ENCODE data around the gene SBNO2. TPM values are rescaled to one million over a fixed set of nuclear protein-coding genes. Genes with fewer than 3 reads are reported as not detected.

Gene SBNO2
- total RNA-seq, 2 donors from 2014 or later = 55.4 to 182 TPM

DNA sequence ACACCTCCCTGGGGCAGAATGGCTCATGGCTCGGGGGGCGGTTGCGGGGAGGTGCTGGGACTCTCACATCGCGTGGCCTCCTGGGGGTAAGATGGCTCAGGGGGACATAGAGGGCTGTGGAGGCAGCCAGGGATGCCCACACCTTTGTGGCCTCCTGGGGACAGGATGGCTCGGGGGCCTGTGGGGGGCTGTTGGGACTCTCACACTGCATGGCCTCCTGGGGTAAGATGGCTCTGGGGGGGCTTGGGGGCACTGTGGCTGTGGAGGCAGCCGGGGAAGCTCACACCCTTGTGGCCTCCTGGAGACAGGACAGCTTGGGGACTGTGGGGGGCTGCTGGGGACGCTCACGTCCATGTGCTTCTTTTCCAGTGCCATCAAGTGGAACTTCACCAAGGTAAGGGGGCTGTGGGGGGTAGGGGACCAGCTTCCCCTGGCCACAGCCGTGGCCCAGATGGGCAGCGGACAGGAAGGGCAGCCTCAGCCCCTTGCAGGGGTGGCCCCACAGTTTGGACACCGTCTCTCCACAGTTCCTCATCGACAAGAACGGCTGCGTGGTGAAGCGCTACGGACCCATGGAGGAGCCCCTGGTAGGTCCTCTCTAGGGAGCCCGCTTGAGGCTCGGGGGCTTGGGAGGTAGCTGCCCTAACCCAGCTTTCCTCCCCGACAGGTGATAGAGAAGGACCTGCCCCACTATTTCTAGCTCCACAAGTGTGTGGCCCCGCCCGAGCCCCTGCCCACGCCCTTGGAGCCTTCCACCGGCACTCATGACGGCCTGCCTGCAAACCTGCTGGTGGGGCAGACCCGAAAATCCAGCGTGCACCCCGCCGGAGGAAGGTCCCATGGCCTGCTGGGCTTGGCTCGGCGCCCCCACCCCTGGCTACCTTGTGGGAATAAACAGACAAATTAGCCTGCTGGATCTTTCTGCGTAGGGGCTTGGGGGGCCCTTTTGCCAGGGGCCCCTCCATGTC lies 67.9 kb downstream of the SBNO2 start:
- DNase-seq (ENCODE audit: low spot score) = no peak
- H3K36me3 ChIP-seq = peaks cover 38% of the 10 kb centered on the region

GRCh38 chr19:1105008-1105872 lies 68.8 kb downstream of the SBNO2 start:
- Histone ChIP-seq H3K36me3 (peaks cover 35% of the 10 kb centered on the region), H3K9me3 (no peaks in the 10 kb centered on the region), H3K27ac (peak overlapping the region; percentile 99), H3K27me3 (replicated peaks; ENCODE audit: insufficient read depth) (no peaks in the 10 kb centered on the region), H3K4me3 (peak overlapping the region; percentile 97), H3K4me1 (ENCODE audit: control insufficient read depth in 1 of 2, low read depth in 2 of 2) (peaks cover 35 to 55% of the 10 kb centered on the region in 2 donors)
- DNase-seq (ENCODE audit: low spot score) (no peak), ATAC-seq (ENCODE audit: insufficient number of reproducible peaks, low FRiP score, low read depth) (no peak)
- TF ChIP-seq, protein P1, sequence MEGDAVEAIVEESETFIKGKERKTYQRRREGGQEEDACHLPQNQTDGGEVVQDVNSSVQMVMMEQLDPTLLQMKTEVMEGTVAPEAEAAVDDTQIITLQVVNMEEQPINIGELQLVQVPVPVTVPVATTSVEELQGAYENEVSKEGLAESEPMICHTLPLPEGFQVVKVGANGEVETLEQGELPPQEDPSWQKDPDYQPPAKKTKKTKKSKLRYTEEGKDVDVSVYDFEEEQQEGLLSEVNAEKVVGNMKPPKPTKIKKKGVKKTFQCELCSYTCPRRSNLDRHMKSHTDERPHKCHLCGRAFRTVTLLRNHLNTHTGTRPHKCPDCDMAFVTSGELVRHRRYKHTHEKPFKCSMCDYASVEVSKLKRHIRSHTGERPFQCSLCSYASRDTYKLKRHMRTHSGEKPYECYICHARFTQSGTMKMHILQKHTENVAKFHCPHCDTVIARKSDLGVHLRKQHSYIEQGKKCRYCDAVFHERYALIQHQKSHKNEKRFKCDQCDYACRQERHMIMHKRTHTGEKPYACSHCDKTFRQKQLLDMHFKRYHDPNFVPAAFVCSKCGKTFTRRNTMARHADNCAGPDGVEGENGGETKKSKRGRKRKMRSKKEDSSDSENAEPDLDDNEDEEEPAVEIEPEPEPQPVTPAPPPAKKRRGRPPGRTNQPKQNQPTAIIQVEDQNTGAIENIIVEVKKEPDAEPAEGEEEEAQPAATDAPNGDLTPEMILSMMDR (IDR thresholded peaks at IDR 0.05) = no peak

More for the DNA sequence above, 67.9 kb downstream of the SBNO2 start:
- Histone ChIP-seq H3K27me3 (replicated peaks; ENCODE audit: insufficient read depth) (no peaks in the 10 kb centered on the region), H3K27ac (peak overlapping the region in 1 of 2 donors; percentile 0), H3K4me3 (peak overlapping the region; percentile 97), H3K4me1 (ENCODE audit: control insufficient read depth in 1 of 2, low read depth in 2 of 2) (peaks cover 30 to 46% of the 10 kb centered on the region in 2 donors), H3K9me3 (no peaks in the 10 kb centered on the region)
- ATAC-seq (ENCODE audit: insufficient number of reproducible peaks, low FRiP score, low read depth) = no peak
- TF ChIP-seq, protein P1 (IDR thresholded peaks at IDR 0.05) = no peak

- Histone ChIP-seq H3K36me3 (peaks cover 29% of the 10 kb centered on the region), H3K4me1 (ENCODE audit: control insufficient read depth in 1 of 2, low read depth in 2 of 2) (peaks cover 38 to 63% of the 10 kb centered on the region in 2 donors), H3K27me3 (replicated peaks; ENCODE audit: insufficient read depth) (no peaks in the 10 kb centered on the region), H3K9me3 (no peaks in the 10 kb centered on the region), H3K27ac (peak overlapping the region; percentile 99), H3K4me3 (peak overlapping the region; percentile 97)
- DNase-seq (ENCODE audit: low spot score) (no peak), ATAC-seq (ENCODE audit: insufficient number of reproducible peaks, low FRiP score, low read depth) (peak; percentile 3)
- TF ChIP-seq, protein P1 (IDR thresholded peaks at IDR 0.05) = no peak
Observed at GRCh38 chr19:1104311-1105007, 69.6 kb downstream of the SBNO2 start.

GRCh38 chr19:1103708-1104310 lies 70.3 kb downstream of the SBNO2 start, which contains the start of gene GPX4:
Gene GPX4, plus strand, starts transcription at chr19:1103994. Its CDS starts 50 bp downstream, at chr19:1104044.
- H3K4me3 ChIP-seq = peak within 1 kb of the TSS; percentile 97
- DNase-seq (ENCODE audit: low spot score) (peak; percentile 97), ATAC-seq (ENCODE audit: insufficient number of reproducible peaks, low FRiP score, low read depth) (peak; percentile 62)
- no peaks in the 10 kb centered on the region for H3K27me3 ChIP-seq (replicated peaks; ENCODE audit: insufficient read depth)
- peak within 1 kb of the TSS; percentile 99 for H3K27ac ChIP-seq
- peaks cover 44 to 70% of the 10 kb centered on the region in 2 donors for H3K4me1 ChIP-seq (ENCODE audit: control insufficient read depth in 1 of 2, low read depth in 2 of 2)
- TF ChIP-seq, protein P1 (IDR thresholded peaks at IDR 0.05) = no peak
- no peaks in the 10 kb centered on the region for H3K9me3 ChIP-seq
- peaks cover 24% of the 10 kb centered on the region for H3K36me3 ChIP-seq
